ENCODE results near the gene MATN4.

Gene MATN4

GRCh38 chr20:45246109-45246508, 62.0 kb downstream of the MATN4 start:
- DNase-seq (ENCODE audit: low spot score), result no peak
